Measurements from ENCODE around the gene TMEM63C.

TMEM63C gene

DNA sequence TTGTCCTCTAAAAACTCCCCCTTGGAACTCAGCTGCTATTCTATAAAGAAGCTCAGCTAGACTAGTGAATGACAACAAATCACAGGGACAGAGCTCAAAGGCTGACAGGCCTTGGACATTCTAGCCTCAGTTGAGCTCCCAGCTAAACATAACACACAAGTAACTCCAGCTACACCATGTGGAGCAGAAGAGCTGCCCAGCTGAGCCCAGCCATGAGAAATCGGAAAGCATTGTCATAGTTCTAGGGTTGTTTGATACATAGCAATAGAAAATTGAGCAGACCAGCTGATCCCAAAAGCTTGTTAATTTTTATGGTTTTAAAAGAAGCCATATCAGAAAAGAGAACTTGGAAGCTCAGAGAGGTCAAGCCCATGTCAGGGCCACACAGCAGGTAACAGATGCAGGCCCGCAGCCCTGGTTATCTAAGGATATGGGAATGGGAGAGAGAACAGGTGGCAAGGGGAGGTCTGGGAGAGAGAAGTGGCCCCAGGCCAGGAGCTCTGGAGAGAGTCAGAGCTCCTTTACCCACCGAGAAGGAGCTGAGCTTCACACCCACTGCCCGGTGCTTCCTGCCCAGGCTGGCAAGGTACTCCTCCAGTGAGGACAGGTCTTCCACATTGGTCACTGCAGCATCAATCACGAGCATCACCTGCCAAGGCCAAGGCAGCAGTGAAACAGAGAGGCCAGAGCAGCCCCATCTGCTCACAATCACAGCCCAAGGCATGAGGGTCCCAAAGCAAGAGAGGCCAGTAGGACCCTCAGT, 86.5 kb downstream of the TMEM63C start:
- Histone ChIP-seq H3K36me3 (ENCODE audit: control insufficient read depth, insufficient read depth, low read length) (no peaks in the 10 kb centered on the region), H3K9me3 (ENCODE audit: control insufficient read depth, insufficient read depth, low read length) (no peaks in the 10 kb centered on the region), H3K4me3 (ENCODE audit: low read length) (no peak overlapping the region), H3K4me1 (ENCODE audit: control insufficient read depth, insufficient read depth, low read length) (peaks cover 4% of the 10 kb centered on the region; the same call in 1 of the 2 replicates), H3K27me3 (ENCODE audit: control insufficient read depth, insufficient read depth, low read length) (peaks cover 21% of the 10 kb centered on the region), H3K27ac (ENCODE audit: low read length) (no peak overlapping the region)
- WGBS (ENCODE audit: insufficient coverage, insufficient read length): no CpG with 5 or more reads among the region's 5 CpGs
- DNase-seq (ENCODE audit: low read depth, low spot score): no peak

DNA sequence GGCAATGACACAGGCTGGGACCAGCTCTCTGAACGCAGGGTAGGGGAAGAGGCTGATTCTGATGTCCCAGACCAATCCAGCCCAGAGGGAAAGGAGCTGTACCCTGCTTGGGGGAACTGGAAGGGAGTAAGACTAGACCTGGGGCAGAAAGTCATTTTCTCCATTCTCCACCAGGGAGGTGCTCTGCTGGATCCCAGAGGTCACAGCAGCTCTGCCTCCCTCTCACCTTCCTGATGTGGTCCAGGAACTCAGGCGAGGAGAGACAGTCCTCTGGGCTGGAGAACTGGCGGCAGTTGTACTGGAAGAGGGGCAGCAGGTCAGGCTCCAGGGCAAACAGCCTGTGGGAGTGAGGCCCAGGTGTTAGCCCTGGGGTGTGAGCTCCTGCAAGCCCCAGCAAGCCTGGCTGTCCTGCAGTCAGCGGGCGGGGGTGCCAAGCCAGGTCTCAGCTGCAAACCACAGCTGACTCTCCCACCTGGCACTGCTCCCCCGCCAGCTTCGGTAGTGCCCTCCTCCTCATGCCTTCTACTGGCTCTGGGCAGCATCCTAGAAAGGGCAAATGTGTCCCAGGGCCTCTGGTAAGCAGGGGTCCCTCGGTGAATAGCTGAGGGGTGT, 87.5 kb downstream of the TMEM63C start:
- WGBS (ENCODE audit: insufficient coverage, insufficient read length): no CpG with 5 or more reads among the region's 8 CpGs
- H3K4me3 ChIP-seq (ENCODE audit: low read length): no peak overlapping the region
- peaks cover 21% of the 10 kb centered on the region for H3K27me3 ChIP-seq (ENCODE audit: control insufficient read depth, insufficient read depth, low read length)
- no peaks in the 10 kb centered on the region for H3K36me3 ChIP-seq (ENCODE audit: control insufficient read depth, insufficient read depth, low read length)
- DNase-seq (ENCODE audit: low read depth, low spot score): no peak
- no peak overlapping the region for H3K27ac ChIP-seq (ENCODE audit: low read length)
- peaks cover 4% of the 10 kb centered on the region; the same call in 1 of the 2 replicates for H3K4me1 ChIP-seq (ENCODE audit: control insufficient read depth, insufficient read depth, low read length)
- no peaks in the 10 kb centered on the region for H3K9me3 ChIP-seq (ENCODE audit: control insufficient read depth, insufficient read depth, low read length)

DNA sequence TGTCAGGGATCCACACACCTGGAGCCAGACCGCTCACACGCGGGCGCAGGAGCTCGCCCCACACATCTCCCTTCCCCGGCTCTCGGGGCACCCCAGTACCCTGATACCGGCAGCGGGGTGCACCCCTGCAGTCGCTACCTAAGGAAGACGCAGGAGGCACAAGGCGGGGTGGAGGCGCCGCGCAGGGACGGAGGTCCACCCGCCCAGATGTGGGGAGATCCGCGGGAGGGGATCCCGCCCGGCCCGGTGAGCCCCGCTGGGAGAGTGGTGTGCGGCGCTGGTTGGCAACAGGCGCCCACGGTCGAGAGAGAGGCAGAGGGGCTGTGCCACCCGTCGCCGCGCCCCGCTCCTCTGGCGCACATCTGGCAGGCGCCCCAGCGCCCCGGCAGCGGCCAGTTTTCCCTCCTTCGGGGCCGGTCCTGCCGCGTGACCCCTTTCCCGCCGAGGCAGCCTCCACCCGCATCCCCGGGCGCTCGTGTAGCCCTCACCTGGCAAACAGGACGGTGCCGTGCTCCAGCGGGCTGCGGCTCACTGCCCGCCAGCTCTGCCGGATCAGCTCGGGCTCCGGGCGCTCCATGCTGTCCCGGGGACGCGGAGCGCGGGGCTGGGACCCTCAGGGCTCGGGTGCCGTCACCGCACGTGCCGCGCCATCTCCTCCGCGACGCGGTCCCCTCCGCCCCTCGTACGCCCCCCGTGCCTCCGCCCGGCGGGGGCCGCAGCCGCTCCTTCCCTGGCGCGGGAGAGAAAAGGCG, 88.9 kb downstream of the TMEM63C start:
- WGBS (ENCODE audit: insufficient coverage, insufficient read length): no CpG with 5 or more reads among the region's 84 CpGs
- Histone ChIP-seq H3K4me1 (ENCODE audit: control insufficient read depth, insufficient read depth, low read length) (peaks cover 4% of the 10 kb centered on the region; the same call in 1 of the 2 replicates), H3K9me3 (ENCODE audit: control insufficient read depth, insufficient read depth, low read length) (no peaks in the 10 kb centered on the region), H3K36me3 (ENCODE audit: control insufficient read depth, insufficient read depth, low read length) (no peaks in the 10 kb centered on the region), H3K4me3 (ENCODE audit: low read length) (peak overlapping the region; percentile 38; the same call in 1 of the 2 replicates), H3K27ac (ENCODE audit: low read length) (no peak overlapping the region), H3K27me3 (ENCODE audit: control insufficient read depth, insufficient read depth, low read length) (peaks cover 21% of the 10 kb centered on the region)
- no peak for DNase-seq (ENCODE audit: low read depth, low spot score)

DNA sequence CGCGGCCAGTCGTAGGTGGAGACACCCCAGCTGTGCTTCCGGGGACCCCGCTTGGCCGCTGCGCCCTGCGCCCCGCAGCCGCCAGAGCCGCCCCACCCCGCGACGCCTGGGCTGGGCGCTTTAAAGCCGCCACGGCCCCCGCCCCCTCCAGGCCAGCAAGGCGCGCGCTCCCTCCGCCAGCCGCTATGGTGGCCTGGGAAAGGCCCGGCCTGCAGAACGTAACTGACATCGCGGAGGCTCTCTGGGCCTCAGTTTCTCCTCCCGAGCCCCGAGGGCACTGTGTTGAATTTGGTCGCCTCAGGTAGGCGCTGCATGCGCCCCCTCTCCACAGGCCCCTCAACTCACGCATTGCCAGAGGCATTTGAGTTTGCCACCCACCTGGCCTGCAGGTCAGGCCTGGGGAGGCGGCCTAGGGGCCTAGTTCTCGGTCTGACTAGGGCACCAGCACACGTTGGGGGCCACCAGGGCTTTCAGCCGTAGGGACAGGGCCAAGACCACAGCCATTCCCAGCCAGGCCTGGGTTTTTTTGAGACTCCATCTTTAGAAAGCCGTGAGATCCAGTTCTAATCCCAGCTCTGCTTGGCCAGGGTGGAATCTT, 89.6 kb downstream of the TMEM63C start, which contains the start of gene NGB:
Gene NGB (minus strand): TSS at position 94 of the 598 bp plus-strand sequence. CDS start 269 bp downstream, outside the sequence.
- Histone ChIP-seq H3K9me3 (ENCODE audit: control insufficient read depth, insufficient read depth, low read length) (no peaks in the 10 kb centered on the region), H3K4me1 (ENCODE audit: control insufficient read depth, insufficient read depth, low read length) (peaks cover 6% of the 10 kb centered on the region; the same call in 1 of the 2 replicates), H3K4me3 (ENCODE audit: low read length) (peak within 1 kb of the TSS; percentile 38; the same call in 1 of the 2 replicates), H3K36me3 (ENCODE audit: control insufficient read depth, insufficient read depth, low read length) (no peaks in the 10 kb centered on the region), H3K27ac (ENCODE audit: low read length) (no peak within 1 kb of the TSS), H3K27me3 (ENCODE audit: control insufficient read depth, insufficient read depth, low read length) (peaks cover 21% of the 10 kb centered on the region)
- WGBS (ENCODE audit: insufficient coverage, insufficient read length): no CpG with 5 or more reads among the region's 38 CpGs
- no peak for DNase-seq (ENCODE audit: low read depth, low spot score)

DNA sequence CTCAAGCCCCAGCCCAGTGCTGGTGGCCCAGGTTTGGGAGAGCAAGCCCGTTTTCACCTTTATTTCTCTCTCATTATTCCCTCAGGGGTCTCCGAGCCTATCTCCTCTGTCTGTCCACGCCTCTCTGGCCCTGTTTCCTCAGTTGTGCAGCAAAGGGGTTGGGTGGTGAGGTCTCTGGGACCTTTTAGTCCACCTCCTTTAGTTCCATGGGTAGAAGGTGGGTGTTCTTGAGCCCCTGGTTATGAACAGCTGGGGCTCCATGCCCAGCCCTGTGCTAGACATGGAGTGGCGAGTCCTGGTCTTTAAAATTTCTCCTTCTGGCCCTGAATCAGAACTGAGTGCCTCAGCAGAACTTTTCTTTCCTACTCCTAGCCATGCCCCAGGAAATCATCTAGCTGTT, 90.7 kb downstream of the TMEM63C start:
- Histone ChIP-seq H3K4me3 (ENCODE audit: low read length) (no peak overlapping the region), H3K27me3 (ENCODE audit: control insufficient read depth, insufficient read depth, low read length) (peaks cover 21% of the 10 kb centered on the region), H3K27ac (ENCODE audit: low read length) (no peak overlapping the region), H3K9me3 (ENCODE audit: control insufficient read depth, insufficient read depth, low read length) (no peaks in the 10 kb centered on the region), H3K36me3 (ENCODE audit: control insufficient read depth, insufficient read depth, low read length) (no peaks in the 10 kb centered on the region), H3K4me1 (ENCODE audit: control insufficient read depth, insufficient read depth, low read length) (peaks cover 6% of the 10 kb centered on the region; the same call in 1 of the 2 replicates)
- DNase-seq (ENCODE audit: low read depth, low spot score): no peak
- WGBS (ENCODE audit: insufficient coverage, insufficient read length): no CpG with 5 or more reads among the region's 4 CpGs

DNA sequence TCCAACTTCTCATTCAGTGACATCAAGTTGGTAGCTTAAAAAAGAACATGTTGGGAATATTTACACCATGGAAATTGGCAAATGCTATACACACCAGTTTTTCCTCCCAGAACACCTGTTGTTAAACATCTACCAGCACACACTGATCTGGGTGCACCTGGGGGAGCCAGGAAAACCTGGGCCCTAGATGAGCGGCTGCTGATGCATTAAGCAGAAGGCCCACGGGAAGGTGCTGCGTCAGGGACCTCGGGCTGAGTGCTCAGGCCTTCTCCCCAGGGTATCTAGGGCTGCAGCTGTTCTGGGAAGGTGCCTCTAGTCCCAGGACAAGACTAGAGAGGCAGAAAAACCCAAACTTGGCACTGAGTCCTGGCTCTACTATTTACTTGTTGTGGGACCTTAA, 92.2 kb downstream of the TMEM63C start:
- WGBS (ENCODE audit: insufficient coverage, insufficient read length): no CpG with 5 or more reads among the region's 4 CpGs
- no peak for DNase-seq (ENCODE audit: low read depth, low spot score)
- Histone ChIP-seq H3K27ac (ENCODE audit: low read length) (no peak overlapping the region), H3K36me3 (ENCODE audit: control insufficient read depth, insufficient read depth, low read length) (no peaks in the 10 kb centered on the region), H3K4me3 (ENCODE audit: low read length) (no peak overlapping the region), H3K4me1 (ENCODE audit: control insufficient read depth, insufficient read depth, low read length) (peaks cover 6% of the 10 kb centered on the region; the same call in 1 of the 2 replicates), H3K27me3 (ENCODE audit: control insufficient read depth, insufficient read depth, low read length) (peaks cover 21% of the 10 kb centered on the region), H3K9me3 (ENCODE audit: control insufficient read depth, insufficient read depth, low read length) (no peaks in the 10 kb centered on the region)

DNA sequence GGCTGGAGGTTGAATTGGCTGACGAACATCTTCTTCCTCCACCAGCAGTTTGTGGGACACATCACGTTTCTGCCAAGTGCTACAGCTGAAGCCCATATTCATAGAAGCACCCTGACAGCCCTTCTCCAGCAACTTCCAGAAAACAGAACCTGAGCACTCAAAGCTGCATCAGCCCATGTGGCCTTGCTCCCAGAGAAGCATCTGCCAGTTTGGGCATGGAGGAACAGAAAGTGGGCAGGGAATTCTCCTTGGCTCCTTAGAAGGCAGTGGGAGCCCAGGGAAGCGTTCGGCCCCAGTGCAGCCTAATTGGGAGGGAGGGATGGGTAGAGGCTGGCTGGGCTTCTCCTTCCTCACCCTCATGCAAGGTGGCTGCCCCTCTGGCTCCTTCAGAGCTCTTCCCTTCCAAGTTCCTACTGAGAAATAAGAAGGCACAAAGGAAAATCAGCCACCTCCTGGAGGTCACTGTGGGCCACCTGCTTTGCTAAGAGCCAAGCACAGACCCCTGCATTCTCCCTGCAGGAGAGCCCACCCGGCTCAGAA, 93.5 kb downstream of the TMEM63C start:
- peaks cover 18% of the 10 kb centered on the region for H3K27me3 ChIP-seq (ENCODE audit: control insufficient read depth, insufficient read depth, low read length)
- no peaks in the 10 kb centered on the region for H3K9me3 ChIP-seq (ENCODE audit: control insufficient read depth, insufficient read depth, low read length)
- H3K36me3 ChIP-seq (ENCODE audit: control insufficient read depth, insufficient read depth, low read length): no peaks in the 10 kb centered on the region
- peaks cover 6% of the 10 kb centered on the region; the same call in 1 of the 2 replicates for H3K4me1 ChIP-seq (ENCODE audit: control insufficient read depth, insufficient read depth, low read length)
- H3K4me3 ChIP-seq (ENCODE audit: low read length): no peak overlapping the region
- DNase-seq (ENCODE audit: low read depth, low spot score): no peak
- H3K27ac ChIP-seq (ENCODE audit: low read length): no peak overlapping the region
- no CpG with 5 or more reads among the region's 5 CpGs for WGBS (ENCODE audit: insufficient coverage, insufficient read length)

DNA sequence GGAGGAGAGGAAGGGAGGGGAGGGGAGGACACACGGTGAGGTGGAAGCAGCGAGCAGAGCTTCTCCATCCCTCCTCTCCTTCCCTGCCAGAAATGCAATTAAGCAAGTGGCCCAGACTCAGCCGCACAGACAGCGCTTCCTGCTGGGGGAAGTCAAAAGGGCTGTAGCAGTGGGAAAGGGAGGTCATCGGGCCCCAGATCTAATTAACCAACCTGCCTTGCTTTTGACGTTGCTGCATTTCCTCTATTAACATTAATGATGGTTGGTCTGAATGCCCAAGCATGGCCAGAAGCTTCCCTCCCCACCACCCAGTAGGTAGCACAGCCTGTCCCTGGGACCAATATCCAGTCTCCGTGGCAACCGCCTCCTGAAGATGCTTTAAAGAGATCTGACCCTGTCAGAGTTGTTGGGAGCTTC, 94.0 kb downstream of the TMEM63C start:
- Histone ChIP-seq H3K4me1 (ENCODE audit: control insufficient read depth, insufficient read depth, low read length) (peaks cover 1% of the 10 kb centered on the region; the same call in 1 of the 2 replicates), H3K9me3 (ENCODE audit: control insufficient read depth, insufficient read depth, low read length) (no peaks in the 10 kb centered on the region), H3K27ac (ENCODE audit: low read length) (no peak overlapping the region), H3K4me3 (ENCODE audit: low read length) (no peak overlapping the region), H3K27me3 (ENCODE audit: control insufficient read depth, insufficient read depth, low read length) (peaks cover 13% of the 10 kb centered on the region), H3K36me3 (ENCODE audit: control insufficient read depth, insufficient read depth, low read length) (no peaks in the 10 kb centered on the region)
- no CpG with 5 or more reads among the region's 8 CpGs for WGBS (ENCODE audit: insufficient coverage, insufficient read length)
- no peak for DNase-seq (ENCODE audit: low read depth, low spot score)

DNA sequence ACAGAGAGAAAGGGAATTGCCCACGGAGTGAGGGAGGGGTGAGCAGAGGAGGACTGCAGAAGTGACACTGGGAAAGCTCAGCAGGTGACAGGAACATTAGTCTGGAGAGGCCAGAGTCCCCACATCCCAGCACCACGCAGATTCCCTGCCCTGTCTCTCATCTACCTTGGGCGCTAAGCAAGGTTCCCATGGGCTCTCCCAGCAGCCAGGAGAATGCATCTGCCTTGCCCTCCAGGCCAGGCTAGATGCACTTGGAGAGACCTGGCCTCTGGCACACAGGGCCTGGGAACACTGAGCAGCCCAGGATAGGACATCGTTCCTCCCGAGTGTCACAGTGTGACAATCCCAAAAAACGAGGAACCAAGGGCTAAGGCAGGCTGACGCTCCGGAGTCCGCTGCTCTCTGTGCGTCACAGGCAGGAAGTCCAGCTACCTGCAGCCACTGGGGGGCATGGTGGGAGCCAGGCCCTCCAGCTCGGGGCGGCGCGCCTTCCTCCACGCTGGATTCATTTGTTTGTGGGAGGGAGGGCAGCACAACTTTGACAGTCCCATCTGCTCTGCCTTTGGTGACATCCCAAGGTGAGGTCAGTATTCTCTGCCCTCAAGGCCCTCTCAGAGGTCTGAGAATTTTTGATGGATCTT, 94.8 kb downstream of the TMEM63C start:
- H3K4me1 ChIP-seq (ENCODE audit: control insufficient read depth, insufficient read depth, low read length): 0 out of 2 replicates have a peak, but pooled peaks cover 1% of the 10 kb centered on the region
- H3K27ac ChIP-seq (ENCODE audit: low read length): no peak overlapping the region
- H3K36me3 ChIP-seq (ENCODE audit: control insufficient read depth, insufficient read depth, low read length): no peaks in the 10 kb centered on the region
- no peak overlapping the region for H3K4me3 ChIP-seq (ENCODE audit: low read length)
- no peaks in the 10 kb centered on the region for H3K9me3 ChIP-seq (ENCODE audit: control insufficient read depth, insufficient read depth, low read length)
- no peak for DNase-seq (ENCODE audit: low read depth, low spot score)
- WGBS (ENCODE audit: insufficient coverage, insufficient read length): no CpG with 5 or more reads among the region's 15 CpGs
- H3K27me3 ChIP-seq (ENCODE audit: control insufficient read depth, insufficient read depth, low read length): peaks cover 6% of the 10 kb centered on the region
